WTC11 (cell line): ENCODE data around the gene GPATCH4.

ENCODE experiments used
- AFF4 ChIP-seq: sonication (generic); formaldehyde crosslinking; IDR thresholded peaks from 2 replicates; pipeline ENCODE4 v1.8.1; 2023; ENCODE audit warnings: mild to moderate bottlenecking, missing genetic modification reagents, borderline replicate concordance
- CTCF ChIP-seq: fragments of 200-600 bp; IDR thresholded peaks from 2 replicates; pipeline ENCODE4 v1.8.0; 2022; ENCODE audit warnings: antibody characterized with exemption
- E2F1 ChIP-seq: sonication (generic); formaldehyde crosslinking; IDR thresholded peaks from 2 replicates; pipeline ENCODE4 v1.8.0; 2022; ENCODE audit warnings: mild to moderate bottlenecking, missing genetic modification reagents
- E2F5 ChIP-seq: sonication (generic); formaldehyde crosslinking; IDR thresholded peaks from 2 replicates; pipeline ENCODE4 v1.8.1; 2022; ENCODE audit warnings: mild to moderate bottlenecking, moderate library complexity, missing genetic modification reagents
- FOXJ3 ChIP-seq: sonication (generic); formaldehyde crosslinking; IDR thresholded peaks from 2 replicates; pipeline ENCODE4 v1.9.0; 2021; ENCODE audit warnings: missing genetic modification reagents, mild to moderate bottlenecking, borderline replicate concordance
- KAT7 ChIP-seq: sonication (generic); formaldehyde crosslinking; IDR thresholded peaks from 2 replicates; pipeline ENCODE4 v1.8.1; 2023; ENCODE audit warnings: missing genetic modification reagents, mild to moderate bottlenecking, borderline replicate concordance
- MYBL2 ChIP-seq: sonication (generic); formaldehyde crosslinking; IDR thresholded peaks from 2 replicates; pipeline ENCODE4 v1.8.1; 2023; ENCODE audit warnings: mild to moderate bottlenecking, moderate library complexity, missing genetic modification reagents
- NFE2L1 ChIP-seq: sonication (generic); formaldehyde crosslinking; IDR thresholded peaks from 2 replicates; pipeline ENCODE4 v1.8.1; 2023; ENCODE audit warnings: missing genetic modification reagents
- SP1 ChIP-seq: sonication (generic); formaldehyde crosslinking; conservative IDR thresholded peaks from 2 replicates; pipeline ENCODE4 v1.8.1; 2022; ENCODE audit warnings: missing genetic modification reagents
- TCF7 ChIP-seq: sonication (generic); formaldehyde crosslinking; IDR thresholded peaks from 2 replicates; pipeline ENCODE4 v1.8.0; 2022; ENCODE audit warnings: mild to moderate bottlenecking, low read depth, missing genetic modification reagents, moderate library complexity

- TF ChIP-seq TCF7 (CRISPR knock-in tag), result no peak
- TF ChIP-seq SP1 (CRISPR knock-in tag), result no peak
- TF ChIP-seq CTCF, result no peak
- TF ChIP-seq E2F5, result no peak
- TF ChIP-seq E2F1 (CRISPR knock-in tag), result no peak
- no peak for TF ChIP-seq NFE2L1 (CRISPR knock-in tag)
- TF ChIP-seq FOXJ3 (CRISPR knock-in tag), result no peak
- TF ChIP-seq MYBL2 (CRISPR knock-in tag), result no peak
- TF ChIP-seq AFF4 (CRISPR knock-in tag), result no peak
- TF ChIP-seq KAT7 (CRISPR knock-in tag), result no peak
Measured at GRCh38 chr1:156554971-156555370, 46.3 kb downstream of the GPATCH4 start.
